Epithelial cell of esophagus (primary cell): ENCODE measurements around the gene LANCL3.

Experiments used
- DNase-seq: peaks from one replicate; pipeline ENCODE4 v3.0.0; 2010; ENCODE audit warnings: low read depth
- H3K4me3 ChIP-seq: 2 replicates; pipeline ENCODE4 v1.5.1; 2011; ENCODE audit warnings: mild to moderate bottlenecking, low read length, control low read depth
- CTCF ChIP-seq: IDR thresholded peaks from 2 replicates; pipeline ENCODE4 v1.5.1; 2011; ENCODE audit warnings: low read depth, mild to moderate bottlenecking, low read length, control low read depth, inconsistent platforms; ENCODE audit not compliant: insufficient read depth; ENCODE audit errors: missing control alignments

Gene LANCL3

GRCh38 chrX:37672563-37672962 lies 101.1 kb downstream of the LANCL3 start:
- no peak for DNase-seq
- no peak for TF ChIP-seq CTCF
- H3K4me3 ChIP-seq, result no peak overlapping the region

GRCh38 chrX:37676811-37677210 lies 105.3 kb downstream of the LANCL3 start:
- no peak overlapping the region for H3K4me3 ChIP-seq
- TF ChIP-seq CTCF, result no peak

GRCh38 chrX:37677243-37677642 lies 105.8 kb downstream of the LANCL3 start:
- no peak for DNase-seq
- H3K4me3 ChIP-seq, result no peak overlapping the region
- TF ChIP-seq CTCF, result no peak

More at GRCh38 chrX:37676811-37677210, 105.3 kb downstream of the LANCL3 start:
- no peak for DNase-seq

GRCh38 chrX:37677765-37678164 lies 106.3 kb downstream of the LANCL3 start:
- TF ChIP-seq CTCF, result no peak
- no peak for DNase-seq
- no peak overlapping the region for H3K4me3 ChIP-seq

GRCh38 chrX:37678574-37678973 lies 107.1 kb downstream of the LANCL3 start:
- DNase-seq, result no peak
- TF ChIP-seq CTCF, result no peak

GRCh38 chrX:37679230-37679629 lies 107.8 kb downstream of the LANCL3 start:
- DNase-seq, result no peak
- no peak overlapping the region for H3K4me3 ChIP-seq
- TF ChIP-seq CTCF, result no peak

More at GRCh38 chrX:37678574-37678973, 107.1 kb downstream of the LANCL3 start:
- no peak overlapping the region for H3K4me3 ChIP-seq

- no peak for DNase-seq
- no peak for TF ChIP-seq CTCF
- no peak overlapping the region for H3K4me3 ChIP-seq
These were observed 108.4 kb downstream of the LANCL3 start for GRCh38 chrX:37679888-37680287.
